WTC11 (cell line): ENCODE data around the gene FOXP1. TPM values are rescaled to one million over a fixed set of nuclear protein-coding genes. Genes with fewer than 3 reads are reported as not detected.
A peak's percentile ranks its signal among the peaks of the same experiment; 100 is the strongest.

Experiments
- ATAC-seq: fragments of 200-7000 bp; cut with Tn5 transposase; 2 replicates; pipeline ENCODE4 v1.10.0; 2021; ENCODE audit warnings: mild to moderate bottlenecking, moderate library complexity
- CTCF ChIA-PET: fragments of 300-600 bp; sonication (Branson Sonifier 250); formaldehyde crosslinking; loops from one replicate; lab custom pipeline; 2021; ENCODE audit warnings: antibody characterized with exemption; lab: Charles Lee
- POLR2A ChIA-PET: fragments of 350-600 bp; sonication (Branson Sonifier 250); formaldehyde crosslinking; loops from one replicate; lab custom pipeline; 2021; ENCODE audit warnings: antibody characterized with exemption; lab: Charles Lee
- DNase-seq: peaks from one replicate; pipeline ENCODE4 v3.0.0; 2021; ENCODE audit warnings: low spot score
- H3K27ac Mint-ChIP-seq: 2 replicates; pipeline ENCODE4 v1.8.0; 2021; ENCODE audit warnings: mixed read lengths
- H3K27me3 Mint-ChIP-seq: 2 replicates; pipeline ENCODE4 v1.8.0; 2021; ENCODE audit warnings: low read depth, mild to moderate bottlenecking, moderate library complexity, mixed read lengths
- H3K36me3 Mint-ChIP-seq: 2 replicates; pipeline ENCODE4 v1.8.0; 2021; ENCODE audit warnings: mixed read lengths
- H3K4me1 Mint-ChIP-seq: 2 replicates; pipeline ENCODE4 v1.8.0; 2022; ENCODE audit warnings: mixed read lengths
- H3K4me3 Mint-ChIP-seq: 2 replicates; pipeline ENCODE4 v1.8.0; 2021; ENCODE audit warnings: mild to moderate bottlenecking, moderate library complexity, mixed read lengths
- H3K9me3 Mint-ChIP-seq: 2 replicates; pipeline ENCODE4 v1.8.0; 2021; ENCODE audit warnings: mixed read lengths
- AR ChIP-seq: fragments of 250-450 bp; sonication (Bioruptor Pico); IDR thresholded peaks from 2 replicates; pipeline ENCODE4 v1.9.0; 2021; ENCODE audit warnings: mild to moderate bottlenecking
- CBFB ChIP-seq: sonication (generic); formaldehyde crosslinking; IDR thresholded peaks from 2 replicates; pipeline ENCODE4 v1.8.1; 2022; ENCODE audit warnings: mild to moderate bottlenecking, low read depth, missing genetic modification reagents
- CREB1 ChIP-seq: sonication (generic); formaldehyde crosslinking; IDR thresholded peaks from 2 replicates; pipeline ENCODE4 v1.8.0; 2023; ENCODE audit warnings: mild to moderate bottlenecking, missing genetic modification reagents
- CTCF ChIP-seq: fragments of 200-600 bp; IDR thresholded peaks from 2 replicates; pipeline ENCODE4 v1.8.0; 2022; ENCODE audit warnings: antibody characterized with exemption
- E2F5 ChIP-seq: sonication (generic); formaldehyde crosslinking; IDR thresholded peaks from 2 replicates; pipeline ENCODE4 v1.8.1; 2022; ENCODE audit warnings: mild to moderate bottlenecking, moderate library complexity, missing genetic modification reagents
- FOXK1 ChIP-seq: sonication (generic); formaldehyde crosslinking; IDR thresholded peaks from 2 replicates; pipeline ENCODE4 v1.8.0; 2022; ENCODE audit warnings: mild to moderate bottlenecking, moderate library complexity, missing genetic modification reagents
- GRHL2 ChIP-seq: fragments of 250-450 bp; sonication (Bioruptor Pico); IDR thresholded peaks from 2 replicates; pipeline ENCODE4 v1.8.0; 2022; ENCODE audit warnings: mild to moderate bottlenecking, moderate library complexity; ENCODE audit not compliant: insufficient replicate concordance, severe bottlenecking
- GTF2I ChIP-seq: fragments of 250-450 bp; sonication (Bioruptor Pico); conservative IDR thresholded peaks from 2 replicates; pipeline ENCODE4 v1.4.0; 2021; ENCODE audit warnings: mild to moderate bottlenecking
- HMGA2 ChIP-seq: fragments of 250-450 bp; sonication (Bioruptor Pico); IDR thresholded peaks from 2 replicates; pipeline ENCODE4 v1.4.0; 2021; ENCODE audit warnings: mild to moderate bottlenecking, moderate library complexity
- MXD4 ChIP-seq: fragments of 250-450 bp; sonication (Bioruptor Pico); IDR thresholded peaks from 2 replicates; pipeline ENCODE4 v1.8.0; 2021; ENCODE audit warnings: mild to moderate bottlenecking, moderate library complexity, borderline replicate concordance
- NFE2L1 ChIP-seq: sonication (generic); formaldehyde crosslinking; IDR thresholded peaks from 2 replicates; pipeline ENCODE4 v1.8.1; 2023; ENCODE audit warnings: missing genetic modification reagents
- NR1H2 ChIP-seq: sonication (generic); formaldehyde crosslinking; IDR thresholded peaks from 2 replicates; pipeline ENCODE4 v1.9.0; 2021; ENCODE audit warnings: mild to moderate bottlenecking, moderate library complexity, missing genetic modification reagents
- PRRX2 ChIP-seq: fragments of 250-450 bp; sonication (Bioruptor Pico); IDR thresholded peaks from 2 replicates; pipeline ENCODE4 v1.8.0; 2021; ENCODE audit warnings: mild to moderate bottlenecking
- RELA ChIP-seq: sonication (generic); formaldehyde crosslinking; IDR thresholded peaks from 2 replicates; pipeline ENCODE4 v1.8.1; 2022; ENCODE audit warnings: missing genetic modification reagents, mild to moderate bottlenecking, borderline replicate concordance
- SMAD3 ChIP-seq: sonication (generic); formaldehyde crosslinking; IDR thresholded peaks from 2 replicates; pipeline ENCODE4 v1.8.0; 2022; ENCODE audit warnings: missing genetic modification reagents, mild to moderate bottlenecking, borderline replicate concordance
- SOX15 ChIP-seq: fragments of 250-450 bp; sonication (Bioruptor Pico); IDR thresholded peaks from 2 replicates; pipeline ENCODE4 v1.9.0; 2021; ENCODE audit warnings: mild to moderate bottlenecking
- ZNF138 ChIP-seq: sonication (generic); formaldehyde crosslinking; conservative IDR thresholded peaks from 2 replicates; pipeline ENCODE4 v1.8.1; 2022; ENCODE audit warnings: mild to moderate bottlenecking, moderate library complexity, missing genetic modification reagents
- ZNF219 ChIP-seq: sonication (generic); formaldehyde crosslinking; IDR thresholded peaks from 2 replicates; pipeline ENCODE4 v1.8.0; 2023; ENCODE audit warnings: missing genetic modification reagents, mild to moderate bottlenecking, borderline replicate concordance
- ZNF232 ChIP-seq: sonication (generic); formaldehyde crosslinking; IDR thresholded peaks from 2 replicates; pipeline ENCODE4 v1.8.0; 2022; ENCODE audit warnings: mild to moderate bottlenecking, missing genetic modification reagents
- ZNF416 ChIP-seq: fragments of 250-450 bp; sonication (Bioruptor Pico); IDR thresholded peaks from 2 replicates; pipeline ENCODE4 v1.9.0; 2021; ENCODE audit warnings: mild to moderate bottlenecking, inconsistent platforms
- ZNF423 ChIP-seq: fragments of 250-450 bp; sonication (Bioruptor Pico); IDR thresholded peaks from 2 replicates; pipeline ENCODE4 v2.1.2; 2022; ENCODE audit warnings: mild to moderate bottlenecking, moderate library complexity
- total RNA-seq: library from RNA; stranded (reverse); gene quantifications from 3 replicates; pipeline ENCODE4 v1.2.3, GENCODE V29; 2021
- TF ChIP-seq, protein P1 (sequence below): sonication (generic); formaldehyde crosslinking; IDR thresholded peaks from 2 replicates; pipeline ENCODE4 v1.8.1; 2023; ENCODE audit warnings: mild to moderate bottlenecking, missing genetic modification reagents, moderate library complexity
- TF ChIP-seq, protein P2 (sequence below): sonication (generic); formaldehyde crosslinking; IDR thresholded peaks from 2 replicates; pipeline ENCODE4 v1.8.0; 2022; ENCODE audit warnings: mild to moderate bottlenecking, missing genetic modification reagents

FOXP1 gene
- total RNA-seq, 1 experiment from 2014 or later: 25.8 TPM

- TF ChIP-seq AR: no peak
- TF ChIP-seq GTF2I (CRISPR knock-in tag): 0 out of 2 replicates have a peak, but pooled peaks have one; percentile 33
These were observed 440.0 kb downstream of the FOXP1 start (continued) for GRCh38 chr3:71143493-71143892.

DNA sequence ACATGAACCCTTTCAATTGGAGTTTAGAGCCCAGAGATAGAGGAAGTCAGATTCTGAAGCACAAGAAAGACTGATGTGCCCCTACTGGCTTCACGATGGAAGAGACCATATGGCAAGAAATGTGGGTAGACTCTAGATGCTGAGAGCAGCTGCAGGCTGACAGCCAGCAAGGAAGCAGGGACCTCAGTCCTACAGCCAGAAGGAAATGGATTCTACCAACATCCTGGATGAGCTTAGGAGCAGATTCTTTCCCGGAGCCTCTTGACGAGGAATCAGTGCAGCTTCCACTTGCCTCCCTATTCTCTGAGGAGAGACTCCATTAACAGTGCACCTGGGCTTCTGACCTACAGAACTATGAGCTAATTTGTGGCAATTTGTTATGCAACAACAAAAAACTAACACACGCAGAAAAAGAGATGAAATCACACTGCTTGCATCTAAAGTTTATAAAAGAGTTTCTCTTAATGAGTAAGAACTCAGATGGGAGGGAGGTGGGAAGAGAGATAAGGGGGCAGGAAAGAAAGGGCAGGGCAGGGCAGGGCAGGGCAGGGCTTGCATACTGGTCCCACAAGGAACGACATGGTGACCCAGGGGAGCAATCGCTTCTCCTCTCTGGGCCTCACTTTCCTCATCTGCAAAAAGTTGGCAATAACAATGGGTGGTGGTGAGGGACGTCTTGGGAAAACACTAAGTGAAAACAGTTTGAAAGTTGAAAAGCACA, 440.9 kb downstream of the FOXP1 start:
- H3K4me1 Mint-ChIP-seq: peaks cover 39% of the 10 kb centered on the region
- ChIA-PET CTCF (interaction anchor here (0.7 to 0.9 kb wide), 2 partner anchors 9 to 11 kb away, joined by 3 read pairs; no protein-coding TSS in a partner anchor), POLR2A (no interaction called here)
- H3K27me3 Mint-ChIP-seq: peaks cover 2% of the 10 kb centered on the region; the same call in 1 of the 2 replicates
- no peaks in the 10 kb centered on the region for H3K9me3 Mint-ChIP-seq
- DNase-seq (no peak), ATAC-seq (peak; percentile 90)
- H3K4me3 Mint-ChIP-seq: no peak overlapping the region
- TF ChIP-seq E2F5 (no peak), FOXK1 (0 out of 2 replicates have a peak, but pooled peaks have one; percentile 24), PRRX2 (no peak), CTCF (no peak), ZNF423 (CRISPR knock-in tag) (no peak), MXD4 (CRISPR knock-in tag) (no peak)
- TF ChIP-seq, protein P1, sequence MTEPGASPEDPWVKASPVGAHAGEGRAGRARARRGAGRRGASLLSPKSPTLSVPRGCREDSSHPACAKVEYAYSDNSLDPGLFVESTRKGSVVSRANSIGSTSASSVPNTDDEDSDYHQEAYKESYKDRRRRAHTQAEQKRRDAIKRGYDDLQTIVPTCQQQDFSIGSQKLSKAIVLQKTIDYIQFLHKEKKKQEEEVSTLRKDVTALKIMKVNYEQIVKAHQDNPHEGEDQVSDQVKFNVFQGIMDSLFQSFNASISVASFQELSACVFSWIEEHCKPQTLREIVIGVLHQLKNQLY (CRISPR knock-in tag): no peak
- no peak overlapping the region for H3K27ac Mint-ChIP-seq
- no peaks in the 10 kb centered on the region; the same call in 1 of the 2 replicates for H3K36me3 Mint-ChIP-seq

DNA sequence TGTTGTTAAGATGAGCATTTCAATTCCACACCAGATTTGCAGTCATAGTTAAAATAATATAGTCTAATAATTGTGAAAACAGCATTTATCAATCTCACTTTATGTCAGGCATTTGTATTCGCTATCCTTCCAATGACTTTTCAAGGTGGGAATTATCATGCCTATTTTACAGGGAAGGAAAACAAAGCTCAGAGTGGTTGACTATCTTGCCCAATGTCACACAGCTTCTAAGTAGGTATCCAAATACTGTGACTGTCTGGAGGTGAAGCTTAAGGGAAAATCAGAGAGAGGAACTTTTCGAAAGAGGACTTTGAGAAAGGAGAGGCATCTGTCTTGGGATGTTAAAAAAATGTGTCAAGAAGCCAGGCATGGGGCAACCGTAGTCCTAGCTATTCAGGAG, 443.1 kb downstream of the FOXP1 start:
- Mint-ChIP-seq H3K36me3 (no peaks in the 10 kb centered on the region; the same call in 1 of the 2 replicates), H3K27ac (no peak overlapping the region), H3K27me3 (peaks cover 2% of the 10 kb centered on the region; the same call in 1 of the 2 replicates), H3K4me3 (no peak overlapping the region), H3K4me1 (peaks cover 46% of the 10 kb centered on the region), H3K9me3 (no peaks in the 10 kb centered on the region)
- ChIA-PET POLR2A (no interaction called here), CTCF (interaction anchor here (0.7 kb wide), 2 partner anchors 28 to 75 kb away, joined by 3 to 6 read pairs; no protein-coding TSS in a partner anchor)
- no peak for ATAC-seq
- no peak for DNase-seq
- TF ChIP-seq ZNF232 (CRISPR knock-in tag) (no peak), ZNF138 (CRISPR knock-in tag) (no peak), SOX15 (CRISPR knock-in tag) (no peak), CREB1 (CRISPR knock-in tag) (no peak), GRHL2 (no peak), SMAD3 (CRISPR knock-in tag) (no peak), HMGA2 (CRISPR knock-in tag) (no peak), NFE2L1 (CRISPR knock-in tag) (no peak), RELA (CRISPR knock-in tag) (no peak), CTCF (no peak), CBFB (CRISPR knock-in tag) (no peak), ZNF219 (CRISPR knock-in tag) (no peak), NR1H2 (CRISPR knock-in tag) (no peak), ZNF416 (no peak)
- TF ChIP-seq, protein P2, sequence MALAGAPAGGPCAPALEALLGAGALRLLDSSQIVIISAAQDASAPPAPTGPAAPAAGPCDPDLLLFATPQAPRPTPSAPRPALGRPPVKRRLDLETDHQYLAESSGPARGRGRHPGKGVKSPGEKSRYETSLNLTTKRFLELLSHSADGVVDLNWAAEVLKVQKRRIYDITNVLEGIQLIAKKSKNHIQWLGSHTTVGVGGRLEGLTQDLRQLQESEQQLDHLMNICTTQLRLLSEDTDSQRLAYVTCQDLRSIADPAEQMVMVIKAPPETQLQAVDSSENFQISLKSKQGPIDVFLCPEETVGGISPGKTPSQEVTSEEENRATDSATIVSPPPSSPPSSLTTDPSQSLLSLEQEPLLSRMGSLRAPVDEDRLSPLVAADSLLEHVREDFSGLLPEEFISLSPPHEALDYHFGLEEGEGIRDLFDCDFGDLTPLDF (CRISPR knock-in tag): no peak
